Gastroesophageal sphincter (tissue), 4 donors: ENCODE measurements around the gene GINM1. TPM values are rescaled to one million over a fixed set of nuclear protein-coding genes. Genes with fewer than 3 reads are reported as not detected.

Experiments
- ATAC-seq: fragments of 150-250 bp; one replicate; pipeline ENCODE4 v1.9.1; 2016; ENCODE audit warnings: mild to moderate bottlenecking, moderate library complexity
- H3K27ac ChIP-seq, 4 donors: fragments of 200-600 bp; sonication (generic) in 3 of 4; 1 replicate in 3 of 4; 2 replicates in 1 of 4; pipeline ENCODE4 v1.5.1; 2016 to 2019
- H3K27me3 ChIP-seq: fragments of 200-600 bp; sonication (generic); one replicate; pipeline ENCODE4 v1.5.1; 2019
- H3K36me3 ChIP-seq, 2 donors: fragments of 200-600 bp; sonication (generic); one replicate each; pipeline ENCODE4 v1.5.1; 2019; ENCODE audit warnings: control low read depth in 1 of 2
- H3K4me1 ChIP-seq, 3 donors: fragments of 200-600 bp; sonication (generic); 1 replicate in 2 of 3; 2 replicates in 1 of 3; pipeline ENCODE4 v1.5.1; 2016 to 2019; ENCODE audit warnings: control low read depth in 2 of 3
- H3K4me3 ChIP-seq, 2 donors: fragments of 200-600 bp; sonication (generic); one replicate each; pipeline ENCODE4 v1.5.1; 2019; ENCODE audit warnings: mild to moderate bottlenecking in 1 of 2, moderate library complexity in 1 of 2
- H3K9me3 ChIP-seq, 3 donors: fragments of 200-600 bp; sonication (generic); one replicate each; pipeline ENCODE4 v1.5.1; 2017 to 2019; ENCODE audit warnings: control low read depth in 2 of 3
- CTCF ChIP-seq, 4 experiments: fragments of 200-600 bp in 2 of 4; fragments of 450-650 bp in 2 of 4; sonication (generic) in 1 of 4; IDR thresholded peaks; one replicate each; pipeline ENCODE4 v1.5.1; 2017 to 2019; ENCODE audit warnings: antibody characterized with exemption in 4 of 4, mild to moderate bottlenecking in 2 of 4, moderate library complexity in 2 of 4
- EP300 ChIP-seq: sonication (generic); formaldehyde crosslinking; IDR thresholded peaks from one replicate; pipeline ENCODE4 v1.6.1; 2017; ENCODE audit warnings: antibody characterized with exemption, mild to moderate bottlenecking
- POLR2A ChIP-seq, 2 donors: fragments of 450-650 bp; IDR thresholded peaks; one replicate each; pipeline ENCODE4 v1.6.1; 2017; ENCODE audit warnings: antibody characterized with exemption in 2 of 2, mild to moderate bottlenecking in 2 of 2, moderate library complexity in 1 of 2
- POLR2AphosphoS5 ChIP-seq: sonication (generic); formaldehyde crosslinking; IDR thresholded peaks from one replicate; pipeline ENCODE4 v1.6.1; 2017; ENCODE audit warnings: antibody characterized with exemption
- WGBS, 2 donors: methylation state at CpG; one replicate each; pipeline ENCODE4 v1.1.5; 2018; ENCODE audit warnings: low coverage in 1 of 2; 5-methylcytosine and 5-hydroxymethylcytosine counted together
- total RNA-seq, 4 donors: library from RNA; depleted of rRNA; stranded (reverse); fragments of >200 nt; gene quantifications; one replicate each; pipeline ENCODE4 v1.1.0, GENCODE V29; 2016

The GINM1 gene
- total RNA-seq: 10 to 100 TPM; 53.0 to 80.8 (median 62.4) TPM

- peak; percentile 97 for ATAC-seq
- TF ChIP-seq CTCF (IDR thresholded peaks at IDR 0.05): peak; percentile 17 to 73 (median 66)
- TF ChIP-seq POLR2AphosphoS5: peak; percentile 43
- no peak for TF ChIP-seq POLR2A (IDR thresholded peaks at IDR 0.05)
- Histone ChIP-seq H3K27ac (peak within 1 kb of the TSS; percentile 88 to 96 (median 92)), H3K4me1 (peaks cover 0 to 33% (median 0%) of the 10 kb centered on the region in 3 donors), H3K36me3 (no peaks in the 10 kb centered on the region), H3K27me3 (no peaks in the 10 kb centered on the region), H3K4me3 (peak within 1 kb of the TSS; percentile 84 to 95), H3K9me3 (no peaks in the 10 kb centered on the region)
- 0 to 1% methylated on average over 10 to 11 of the region's 59 CpGs for WGBS, 2 donors
Observed at GRCh38 chr6:149565527-149566409, at the start of gene GINM1. Gene GINM1 (plus strand): TSS chr6:149566375. CDS start chr6:149566415, 40 bp downstream.

GRCh38 chr6:149529650-149530049, 36.5 kb upstream of the GINM1 start:
- 90 to 94% methylated on average over 1 to 5 of the region's 5 CpGs for WGBS, 2 donors

GRCh38 chr6:149534742-149535141, 31.4 kb upstream of the GINM1 start:
- no peak for ATAC-seq
- 96 to 100% methylated on average over 1 of the region's 1 CpG for WGBS, 2 donors
- Histone ChIP-seq H3K27ac (no peak overlapping the region), H3K4me3 (no peak overlapping the region), H3K36me3 (peaks cover 8 to 100% of the 10 kb centered on the region in 2 donors), H3K9me3 (no peaks in the 10 kb centered on the region), H3K27me3 (no peaks in the 10 kb centered on the region), H3K4me1 (no peaks in the 10 kb centered on the region)
- no peak for TF ChIP-seq EP300
- TF ChIP-seq CTCF (IDR thresholded peaks at IDR 0.05): no peak
- TF ChIP-seq POLR2AphosphoS5: no peak
- TF ChIP-seq POLR2A (IDR thresholded peaks at IDR 0.05): no peak

More at GRCh38 chr6:149529650-149530049, 36.5 kb upstream of the GINM1 start:
- no peak overlapping the region for H3K4me3 ChIP-seq
- H3K4me1 ChIP-seq: no peaks in the 10 kb centered on the region
- no peaks in the 10 kb centered on the region for H3K9me3 ChIP-seq
- TF ChIP-seq CTCF (IDR thresholded peaks at IDR 0.05) (no peak), POLR2A (IDR thresholded peaks at IDR 0.05) (no peak), EP300 (no peak), POLR2AphosphoS5 (no peak)
- H3K27me3 ChIP-seq: no peaks in the 10 kb centered on the region
- H3K27ac ChIP-seq: no peak overlapping the region
- H3K36me3 ChIP-seq: peaks cover 3 to 100% of the 10 kb centered on the region in 2 donors
- ATAC-seq: no peak

- Histone ChIP-seq H3K4me1 (peaks cover 6 to 37% (median 9%) of the 10 kb centered on the region in 3 donors), H3K27me3 (no peaks in the 10 kb centered on the region), H3K4me3 (no peak overlapping the region), H3K36me3 (peaks cover 4 to 49% of the 10 kb centered on the region in 2 donors), H3K9me3 (no peaks in the 10 kb centered on the region), H3K27ac (no peak overlapping the region)
- no peak for ATAC-seq
- WGBS, 2 donors: 78 to 83% methylated on average over 2 of the region's 2 CpGs
- TF ChIP-seq CTCF (IDR thresholded peaks at IDR 0.05) (no peak), POLR2A (IDR thresholded peaks at IDR 0.05) (no peak), EP300 (no peak), POLR2AphosphoS5 (no peak)
Observed at GRCh38 chr6:149541139-149541538, 25.0 kb upstream of the GINM1 start.
